Mucosa of stomach (tissue), 1 donor: ENCODE data around the gene GK2.

Experiments used
- H3K27me3 ChIP-seq: one replicate; pipeline ENCODE4 v1.7.0; 2013; ENCODE audit warnings: mild to moderate bottlenecking, low read length; ENCODE audit not compliant: control insufficient read depth, insufficient read depth
- H3K36me3 ChIP-seq: one replicate; pipeline ENCODE4 v1.7.0; 2013; ENCODE audit warnings: low read length; ENCODE audit not compliant: control insufficient read depth, insufficient read depth
- H3K4me1 ChIP-seq: one replicate; pipeline ENCODE4 v1.7.0; 2013; ENCODE audit warnings: mild to moderate bottlenecking, low read length; ENCODE audit not compliant: control insufficient read depth, insufficient read depth
- H3K4me3 ChIP-seq: one replicate; pipeline ENCODE4 v1.7.0; 2013; ENCODE audit warnings: low read length
- H3K9ac ChIP-seq: one replicate; pipeline ENCODE4 v1.7.0; 2013; ENCODE audit warnings: mild to moderate bottlenecking, low read length, moderate library complexity
- H3K9me3 ChIP-seq: one replicate; pipeline ENCODE4 v1.7.0; 2013; ENCODE audit warnings: mild to moderate bottlenecking, low read length, moderate library complexity; ENCODE audit not compliant: control insufficient read depth
- donor health status: Pancreatic carcinoma.

GK2 gene

DNA sequence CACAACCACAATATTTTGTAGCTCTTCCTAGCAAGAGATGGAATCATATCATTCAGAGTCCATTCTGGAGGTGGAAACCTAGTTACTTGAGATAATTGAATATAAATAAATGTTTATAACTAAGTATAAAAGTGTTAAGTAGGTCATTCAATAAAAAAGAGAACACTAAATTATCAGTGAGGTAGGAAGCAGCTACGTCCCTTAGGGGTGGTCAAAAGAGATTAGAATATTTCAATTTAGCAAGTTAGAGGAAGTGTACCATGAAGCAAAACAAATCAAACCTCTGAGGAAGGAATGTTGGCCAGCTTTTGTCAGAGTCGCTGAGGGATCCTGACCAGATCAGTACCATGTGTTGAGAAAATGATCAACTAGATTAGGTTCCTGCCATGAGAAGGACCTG is 38.0 kb downstream of the GK2 start:
- Histone ChIP-seq H3K9me3 (no peaks in the 10 kb centered on the region), H3K4me3 (no peak overlapping the region), H3K9ac (no peak overlapping the region), H3K4me1 (no peaks in the 10 kb centered on the region), H3K36me3 (no peaks in the 10 kb centered on the region), H3K27me3 (no peaks in the 10 kb centered on the region)

DNA sequence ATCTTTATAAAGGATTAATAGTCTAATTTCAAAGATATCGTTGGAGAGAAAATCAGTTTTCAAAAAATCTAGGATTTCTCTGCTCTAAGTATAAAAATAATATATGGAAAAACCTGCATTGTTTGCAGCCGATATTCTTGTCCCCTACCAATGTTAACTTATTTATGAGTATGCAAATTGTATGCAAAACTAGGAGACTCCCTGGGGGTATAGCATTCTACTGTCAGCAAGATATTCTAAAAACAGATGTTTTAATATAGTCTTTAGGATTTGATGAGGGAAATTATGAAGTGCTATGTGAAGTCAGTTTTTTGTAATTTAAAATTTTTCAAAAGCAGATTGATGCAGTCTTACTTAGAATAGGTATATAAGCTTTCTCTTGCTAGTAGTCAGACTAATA is 40.9 kb downstream of the GK2 start:
- no peak overlapping the region for H3K9ac ChIP-seq

DNA sequence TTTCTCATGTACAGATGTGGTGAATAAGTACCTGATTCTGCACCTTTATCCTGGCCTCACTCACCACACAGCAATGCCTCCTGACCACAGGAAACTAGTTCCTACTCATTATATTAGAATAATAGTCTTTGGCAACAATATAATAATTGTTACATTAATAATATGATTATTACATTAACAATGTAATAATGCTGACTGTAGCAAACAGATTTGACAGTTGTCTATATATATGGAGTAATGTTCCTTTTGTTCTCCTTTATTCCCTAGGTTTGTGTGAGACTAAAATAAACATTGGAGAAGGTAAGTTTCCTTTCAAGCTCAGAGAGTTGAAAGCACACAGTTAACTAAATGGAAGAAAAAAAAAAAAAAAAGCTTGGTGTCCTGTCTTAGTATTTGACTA is 41.6 kb downstream of the GK2 start:
- Histone ChIP-seq H3K4me1 (no peaks in the 10 kb centered on the region), H3K4me3 (no peak overlapping the region), H3K36me3 (no peaks in the 10 kb centered on the region)

More for the DNA sequence above, 40.9 kb downstream of the GK2 start:
- Histone ChIP-seq H3K9me3 (no peaks in the 10 kb centered on the region), H3K4me3 (no peak overlapping the region), H3K4me1 (no peaks in the 10 kb centered on the region), H3K36me3 (no peaks in the 10 kb centered on the region), H3K27me3 (no peaks in the 10 kb centered on the region)

DNA sequence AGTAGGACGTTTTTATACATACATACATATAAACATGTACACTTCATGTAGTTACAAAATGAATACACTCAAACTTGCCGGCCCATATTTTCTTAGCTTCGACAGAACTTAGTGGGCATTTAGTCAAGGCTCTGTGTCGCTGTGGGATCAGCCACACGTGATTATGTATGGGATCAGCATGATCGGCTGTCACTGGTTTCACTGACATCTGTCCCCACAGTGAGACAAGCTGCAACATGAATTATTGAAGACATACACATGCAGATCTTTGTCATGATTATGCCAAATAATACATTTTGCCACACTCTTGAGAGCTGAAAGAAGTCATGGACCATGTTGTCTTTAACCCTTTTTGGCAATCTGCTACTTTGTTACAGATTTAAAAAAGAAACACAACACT is 44.0 kb downstream of the GK2 start:
- H3K4me3 ChIP-seq: no peak overlapping the region
- H3K9ac ChIP-seq: no peak overlapping the region
- no peaks in the 10 kb centered on the region for H3K36me3 ChIP-seq
- H3K27me3 ChIP-seq: no peaks in the 10 kb centered on the region
- H3K4me1 ChIP-seq: no peaks in the 10 kb centered on the region
- H3K9me3 ChIP-seq: no peaks in the 10 kb centered on the region

More for the DNA sequence above, 41.6 kb downstream of the GK2 start:
- no peaks in the 10 kb centered on the region for H3K27me3 ChIP-seq
- H3K9me3 ChIP-seq: no peaks in the 10 kb centered on the region
- H3K9ac ChIP-seq: no peak overlapping the region

DNA sequence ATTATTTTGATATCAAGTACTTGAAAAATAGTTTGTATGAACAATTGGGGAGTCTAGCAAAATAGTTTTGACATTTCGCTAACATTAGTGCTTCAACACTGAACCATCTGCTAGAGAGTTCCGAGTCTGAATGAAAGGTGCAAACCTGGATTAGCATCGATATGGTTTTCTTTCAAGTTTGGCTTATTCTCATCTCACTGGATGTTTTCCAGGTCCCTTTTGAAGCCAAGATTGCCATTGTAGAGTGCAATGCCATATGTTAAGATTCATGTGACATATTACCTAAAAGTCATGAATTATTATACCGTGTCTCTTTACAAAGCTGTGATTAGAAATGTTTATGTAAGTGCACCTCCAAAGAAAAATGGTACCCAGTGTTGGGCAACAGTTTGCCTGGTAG is 45.4 kb downstream of the GK2 start:
- H3K9me3 ChIP-seq: no peaks in the 10 kb centered on the region
- H3K9ac ChIP-seq: no peak overlapping the region
- H3K27me3 ChIP-seq: no peaks in the 10 kb centered on the region
- no peaks in the 10 kb centered on the region for H3K36me3 ChIP-seq
- H3K4me1 ChIP-seq: no peaks in the 10 kb centered on the region
- no peak overlapping the region for H3K4me3 ChIP-seq

DNA sequence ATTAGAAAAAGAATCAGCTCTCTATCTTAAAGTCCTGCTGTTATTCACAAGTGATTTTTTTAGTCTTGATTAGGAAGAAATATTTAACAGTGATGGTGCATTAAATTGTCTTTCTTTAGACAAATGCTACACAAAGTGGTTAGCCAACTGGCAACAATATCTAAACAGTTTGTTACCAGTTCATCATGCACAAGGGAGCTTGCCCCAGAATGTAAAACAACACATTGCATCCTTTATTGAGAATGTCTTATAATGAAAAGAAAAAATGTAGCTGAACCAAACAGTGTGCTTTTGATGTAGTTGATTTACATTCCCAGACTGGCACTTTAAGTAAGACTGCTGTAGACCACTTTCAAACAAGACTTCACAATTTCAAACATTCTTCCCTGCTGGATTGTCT is 48.0 kb downstream of the GK2 start:
- H3K36me3 ChIP-seq: no peaks in the 10 kb centered on the region
- H3K27me3 ChIP-seq: no peaks in the 10 kb centered on the region
- H3K9ac ChIP-seq: no peak overlapping the region
- H3K9me3 ChIP-seq: no peaks in the 10 kb centered on the region
- no peaks in the 10 kb centered on the region for H3K4me1 ChIP-seq
- H3K4me3 ChIP-seq: no peak overlapping the region

DNA sequence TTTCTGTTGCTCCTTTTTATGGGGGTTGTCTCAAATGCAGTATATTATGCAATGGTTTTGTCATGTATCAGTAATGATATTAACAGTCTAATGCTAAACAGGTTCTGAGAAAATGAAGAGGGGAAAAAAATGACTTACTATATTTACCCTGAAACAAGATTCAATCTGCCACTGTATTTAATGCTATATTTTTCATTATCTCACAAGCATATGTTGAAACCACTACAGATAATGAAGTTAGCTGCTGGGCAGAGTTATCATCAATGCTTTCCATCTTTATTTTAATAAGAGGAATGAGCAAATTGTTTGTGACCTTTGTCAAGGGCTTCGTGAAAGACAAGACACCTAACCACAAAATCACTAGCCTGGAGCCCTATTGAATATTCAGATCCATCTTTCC is 49.6 kb downstream of the GK2 start:
- H3K9ac ChIP-seq: no peak overlapping the region
- no peak overlapping the region for H3K4me3 ChIP-seq

DNA sequence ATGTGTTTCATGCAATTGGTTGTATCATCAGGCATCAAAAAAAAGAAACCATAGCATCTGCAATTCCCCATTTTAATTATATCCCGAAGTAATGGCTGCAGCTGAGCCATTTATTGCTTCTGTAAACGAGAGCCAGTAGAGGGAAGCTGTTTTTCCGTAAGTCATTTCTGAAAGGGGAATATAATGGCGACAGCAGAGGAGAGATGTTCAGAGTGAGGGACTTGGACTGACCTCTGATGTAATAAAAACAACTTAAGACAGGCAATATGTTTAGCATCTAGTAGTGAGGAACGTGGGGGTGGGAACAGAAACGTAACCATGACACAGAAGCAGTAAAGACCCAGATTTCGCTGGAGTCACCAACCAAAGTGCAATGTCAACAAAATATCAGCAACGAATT is 50.7 kb downstream of the GK2 start:
- no peaks in the 10 kb centered on the region for H3K36me3 ChIP-seq
- H3K9me3 ChIP-seq: no peaks in the 10 kb centered on the region
- H3K4me1 ChIP-seq: no peaks in the 10 kb centered on the region
- H3K27me3 ChIP-seq: no peaks in the 10 kb centered on the region
- H3K4me3 ChIP-seq: no peak overlapping the region
- no peak overlapping the region for H3K9ac ChIP-seq

More for the DNA sequence above, 49.6 kb downstream of the GK2 start:
- no peaks in the 10 kb centered on the region for H3K4me1 ChIP-seq
- no peaks in the 10 kb centered on the region for H3K27me3 ChIP-seq
- no peaks in the 10 kb centered on the region for H3K36me3 ChIP-seq
- H3K9me3 ChIP-seq: no peaks in the 10 kb centered on the region
